Liver (tissue), 3 donors: Measurements from ENCODE around the gene HIVEP3.

Source experiments
- GABPA ChIP-seq, 2 donors: IDR thresholded peaks in 1 of 2; conservative IDR thresholded peaks in 1 of 2; 2 replicates each; pipeline ENCODE4 v1.6.1; 2016; ENCODE audit warnings: antibody characterized with exemption in 2 of 2, mild to moderate bottlenecking in 1 of 2, moderate library complexity in 1 of 2
- HNF4A ChIP-seq, 2 donors: conservative IDR thresholded peaks; 2 replicates each; pipeline ENCODE4 v1.6.1; 2016; ENCODE audit warnings: antibody characterized with exemption in 2 of 2, mild to moderate bottlenecking in 2 of 2
- RAD21 ChIP-seq, 2 donors: IDR thresholded peaks; 2 replicates each; pipeline ENCODE4 v1.6.1; 2016; ENCODE audit warnings: antibody characterized with exemption in 2 of 2, mild to moderate bottlenecking in 2 of 2
- RXRA ChIP-seq, 2 donors: IDR thresholded peaks; 2 replicates each; pipeline ENCODE4 v1.6.1; 2017 to 2018; ENCODE audit warnings: antibody characterized with exemption in 2 of 2, mild to moderate bottlenecking in 1 of 2
- TF ChIP-seq, protein P1 (sequence below): fragments of 150-350 bp; IDR thresholded peaks from 2 replicates; pipeline ENCODE4 v1.5.1; 2017; ENCODE audit warnings: improper control_type of control experiment, low read depth, low read length; ENCODE audit not compliant: missing input control
- TF ChIP-seq, protein P2 (sequence below): IDR thresholded peaks from 2 replicates; pipeline ENCODE4 v1.6.1; 2016; ENCODE audit warnings: antibody characterized with exemption
- TF ChIP-seq, protein P3 (sequence below): IDR thresholded peaks from 2 replicates; pipeline ENCODE4 v1.6.1; 2016; ENCODE audit warnings: antibody characterized with exemption
- TF ChIP-seq, protein P4 (sequence below): IDR thresholded peaks from 2 replicates; pipeline ENCODE4 v1.6.1; 2016; ENCODE audit warnings: antibody characterized with exemption
- donor health status: healthy.
- donor health status: healthy.

- TF ChIP-seq, protein P1, sequence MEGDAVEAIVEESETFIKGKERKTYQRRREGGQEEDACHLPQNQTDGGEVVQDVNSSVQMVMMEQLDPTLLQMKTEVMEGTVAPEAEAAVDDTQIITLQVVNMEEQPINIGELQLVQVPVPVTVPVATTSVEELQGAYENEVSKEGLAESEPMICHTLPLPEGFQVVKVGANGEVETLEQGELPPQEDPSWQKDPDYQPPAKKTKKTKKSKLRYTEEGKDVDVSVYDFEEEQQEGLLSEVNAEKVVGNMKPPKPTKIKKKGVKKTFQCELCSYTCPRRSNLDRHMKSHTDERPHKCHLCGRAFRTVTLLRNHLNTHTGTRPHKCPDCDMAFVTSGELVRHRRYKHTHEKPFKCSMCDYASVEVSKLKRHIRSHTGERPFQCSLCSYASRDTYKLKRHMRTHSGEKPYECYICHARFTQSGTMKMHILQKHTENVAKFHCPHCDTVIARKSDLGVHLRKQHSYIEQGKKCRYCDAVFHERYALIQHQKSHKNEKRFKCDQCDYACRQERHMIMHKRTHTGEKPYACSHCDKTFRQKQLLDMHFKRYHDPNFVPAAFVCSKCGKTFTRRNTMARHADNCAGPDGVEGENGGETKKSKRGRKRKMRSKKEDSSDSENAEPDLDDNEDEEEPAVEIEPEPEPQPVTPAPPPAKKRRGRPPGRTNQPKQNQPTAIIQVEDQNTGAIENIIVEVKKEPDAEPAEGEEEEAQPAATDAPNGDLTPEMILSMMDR: no peak
- TF ChIP-seq, protein P2, sequence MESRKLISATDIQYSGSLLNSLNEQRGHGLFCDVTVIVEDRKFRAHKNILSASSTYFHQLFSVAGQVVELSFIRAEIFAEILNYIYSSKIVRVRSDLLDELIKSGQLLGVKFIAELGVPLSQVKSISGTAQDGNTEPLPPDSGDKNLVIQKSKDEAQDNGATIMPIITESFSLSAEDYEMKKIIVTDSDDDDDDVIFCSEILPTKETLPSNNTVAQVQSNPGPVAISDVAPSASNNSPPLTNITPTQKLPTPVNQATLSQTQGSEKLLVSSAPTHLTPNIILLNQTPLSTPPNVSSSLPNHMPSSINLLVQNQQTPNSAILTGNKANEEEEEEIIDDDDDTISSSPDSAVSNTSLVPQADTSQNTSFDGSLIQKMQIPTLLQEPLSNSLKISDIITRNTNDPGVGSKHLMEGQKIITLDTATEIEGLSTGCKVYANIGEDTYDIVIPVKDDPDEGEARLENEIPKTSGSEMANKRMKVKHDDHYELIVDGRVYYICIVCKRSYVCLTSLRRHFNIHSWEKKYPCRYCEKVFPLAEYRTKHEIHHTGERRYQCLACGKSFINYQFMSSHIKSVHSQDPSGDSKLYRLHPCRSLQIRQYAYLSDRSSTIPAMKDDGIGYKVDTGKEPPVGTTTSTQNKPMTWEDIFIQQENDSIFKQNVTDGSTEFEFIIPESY: no peak
- TF ChIP-seq, protein P3, sequence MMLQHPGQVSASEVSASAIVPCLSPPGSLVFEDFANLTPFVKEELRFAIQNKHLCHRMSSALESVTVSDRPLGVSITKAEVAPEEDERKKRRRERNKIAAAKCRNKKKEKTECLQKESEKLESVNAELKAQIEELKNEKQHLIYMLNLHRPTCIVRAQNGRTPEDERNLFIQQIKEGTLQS: no peak
- TF ChIP-seq GABPA (IDR thresholded peaks at IDR 0.05 in 1 of 2, conservative IDR thresholded peaks at IDR 0.05 in 1 of 2): no peak
- TF ChIP-seq, protein P4, sequence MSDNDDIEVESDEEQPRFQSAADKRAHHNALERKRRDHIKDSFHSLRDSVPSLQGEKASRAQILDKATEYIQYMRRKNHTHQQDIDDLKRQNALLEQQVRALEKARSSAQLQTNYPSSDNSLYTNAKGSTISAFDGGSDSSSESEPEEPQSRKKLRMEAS: no peak
- TF ChIP-seq HNF4A (conservative IDR thresholded peaks at IDR 0.05): no peak
- no peak for TF ChIP-seq RAD21 (IDR thresholded peaks at IDR 0.05)
- TF ChIP-seq RXRA (IDR thresholded peaks at IDR 0.05): no peak
These were observed 384.3 kb downstream of the HIVEP3 start for GRCh38 chr1:41534181-41535076.
